Keratinocyte (primary cell): ENCODE measurements around the gene OR11L1. TPM values are rescaled to one million over a fixed set of nuclear protein-coding genes. Genes with fewer than 3 reads are reported as not detected.

Experiments used
- DNase-seq: peaks from one replicate; pipeline ENCODE4 v3.0.0-alpha.2; 2011; ENCODE audit warnings: low read depth, missing footprints, low spot score
- FAIRE-seq: peaks from 2 replicates; lab custom pipeline; 2011; peaks lifted over from hg19 to GRCh38; lab: Jason Lieb, UNC
- H2AFZ ChIP-seq: 2 replicates; pipeline ENCODE4 v1.6.0; 2012; ENCODE audit warnings: low read length, control low read depth, inconsistent platforms; ENCODE audit not compliant: control insufficient read depth
- H3K27ac ChIP-seq: 2 replicates; pipeline ENCODE4 v1.5.1; 2011; ENCODE audit warnings: low read length; ENCODE audit not compliant: control insufficient read depth, insufficient read depth
- H3K27me3 ChIP-seq: 3 replicates; pipeline ENCODE4 v1.6.0; 2011; ENCODE audit warnings: low read length; ENCODE audit not compliant: control insufficient read depth, insufficient read depth; ENCODE audit errors: extremely low read depth
- H3K36me3 ChIP-seq, 2 experiments: 2 replicates in 1 of 2; 3 replicates in 1 of 2; pipeline ENCODE4 v1.5.1; 2011; ENCODE audit warnings: low read length in 2 of 2, mild to moderate bottlenecking in 1 of 2; ENCODE audit not compliant: control insufficient read depth in 2 of 2, insufficient read depth in 2 of 2; ENCODE audit errors: extremely low read depth in 1 of 2
- H3K4me1 ChIP-seq: 3 replicates; pipeline ENCODE4 v1.5.1; 2011; ENCODE audit warnings: low read length; ENCODE audit not compliant: control insufficient read depth, insufficient read depth; ENCODE audit errors: extremely low read depth
- H3K4me2 ChIP-seq: 3 replicates; pipeline ENCODE4 v1.6.0; 2011; ENCODE audit warnings: low read depth, low read length; ENCODE audit not compliant: control insufficient read depth, insufficient read depth; ENCODE audit errors: extremely low read depth
- H3K4me3 ChIP-seq, 3 experiments: fragments of 200-600 bp in 1 of 3; sonication (generic) in 1 of 3; 2 replicates in 2 of 3; 3 replicates in 1 of 3; pipeline ENCODE4 v1.5.1; 2011 to 2016; ENCODE audit warnings: low read length in 3 of 3, mild to moderate bottlenecking in 3 of 3, control low read depth in 2 of 3, inconsistent platforms in 1 of 3, low read depth in 1 of 3, mixed read lengths in 1 of 3, mixed run types in 1 of 3, moderate library complexity in 1 of 3; ENCODE audit not compliant: control insufficient read depth in 2 of 3, insufficient read depth in 2 of 3; ENCODE audit errors: extremely low read depth in 1 of 3
- H3K79me2 ChIP-seq: 2 replicates; pipeline ENCODE4 v1.6.0; 2012; ENCODE audit warnings: low read length; ENCODE audit not compliant: control insufficient read depth, insufficient read depth
- H3K9ac ChIP-seq: 3 replicates; pipeline ENCODE4 v1.6.0; 2011; ENCODE audit warnings: low read length; ENCODE audit not compliant: control insufficient read depth, insufficient read depth; ENCODE audit errors: extremely low read depth
- H3K9me1 ChIP-seq: 3 replicates; pipeline ENCODE4 v1.6.0; 2011; ENCODE audit warnings: low read length; ENCODE audit not compliant: control insufficient read depth, insufficient read depth; ENCODE audit errors: extremely low read depth
- H3K9me3 ChIP-seq: 2 replicates; pipeline ENCODE4 v1.5.1; 2012; ENCODE audit warnings: low read depth, low read length; ENCODE audit not compliant: control insufficient read depth
- H4K20me1 ChIP-seq: 3 replicates; pipeline ENCODE4 v1.6.0; 2011; ENCODE audit warnings: low read length; ENCODE audit not compliant: control insufficient read depth, insufficient read depth; ENCODE audit errors: extremely low read depth
- CTCF ChIP-seq, 3 experiments: IDR thresholded peaks in 1 of 3; conservative IDR thresholded peaks in 1 of 3; optimal IDR thresholded peaks in 1 of 3; 2 replicates in 2 of 3; 3 replicates in 1 of 3; pipeline versions ENCODE3 to v1.5.1; 2011; ENCODE audit warnings: low read length in 3 of 3, mild to moderate bottlenecking in 3 of 3, moderate library complexity in 2 of 3, control low read depth in 1 of 3, inconsistent platforms in 1 of 3; ENCODE audit not compliant: insufficient read depth in 2 of 3; ENCODE audit errors: extremely low read depth in 1 of 3
- EZH2 ChIP-seq: IDR thresholded peaks from one replicate; pipeline ENCODE4 v1.6.1; 2012; ENCODE audit warnings: inconsistent platforms, mild to moderate bottlenecking, low read length, moderate library complexity
- dilution Hi-C: fragments of 300-500 bp; cut with MboI; formaldehyde crosslinking; loops from one replicate; pipeline ENCODE4 v1.7.0; 2020; ENCODE audit warnings: low sequenced_read_pairs; ENCODE audit not compliant: extremely low pct_ligation_motif_present
- polyA plus RNA-seq, 5 experiments: library from polyadenylated mRNA; depleted of rRNA in 3 of 5; stranded (reverse) in 3 of 5; stranded (forward) in 1 of 5; unstranded in 1 of 5; fragments of >200 nt; gene quantifications; 1 replicate in 1 of 5; 2 replicates in 3 of 5; 3 replicates in 1 of 5; pipeline versions ENCODE4 v1.2.1 to v1.2.3, GENCODE V29; 2011 to 2012; ENCODE audit warnings: missing spikeins in 2 of 5, low read depth in 1 of 5, low replicate concordance in 1 of 5

Gene OR11L1
- polyA plus RNA-seq, 1 donor (not counting 4 experiments of a cell fraction or from before 2014, with no cell fraction given) = not detected

GRCh38 chr1:247822060-247822459 lies 19.6 kb downstream of the OR11L1 start:
- Histone ChIP-seq H3K79me2 (no peaks in the 10 kb centered on the region), H3K9me1 (no peaks in the 10 kb centered on the region), H3K27me3 (no peaks in the 10 kb centered on the region), H3K4me3 (no peak overlapping the region), H3K4me1 (no peaks in the 10 kb centered on the region), H2AFZ (no peak overlapping the region), H3K9ac (no peak overlapping the region), H3K36me3 (no peaks in the 10 kb centered on the region), H3K27ac (no peak overlapping the region), H3K4me2 (no peak overlapping the region), H3K9me3 (no peaks in the 10 kb centered on the region), H4K20me1 (no peaks in the 10 kb centered on the region)
- no peak for DNase-seq
- FAIRE-seq = no peak
- dilution Hi-C loops = no loop called here
- TF ChIP-seq EZH2 = no peak
- no peak for TF ChIP-seq CTCF (optimal IDR thresholded peaks at IDR 0.05 in 1 of 3, IDR thresholded peaks at IDR 0.05 in 1 of 3, conservative IDR thresholded peaks at IDR 0.05 in 1 of 3; ENCODE audit: extremely low read depth in 1 of 3, insufficient read depth in 2 of 3, low read length in 3 of 3)

GRCh38 chr1:247812637-247813036 lies 29.1 kb downstream of the OR11L1 start:
- no peak for FAIRE-seq
- dilution Hi-C loops = no loop called here

More at GRCh38 chr1:247812637-247813036, 29.1 kb downstream of the OR11L1 start:
- no peaks in the 10 kb centered on the region for H3K9me1 ChIP-seq
- H3K4me1 ChIP-seq = no peaks in the 10 kb centered on the region
- no peaks in the 10 kb centered on the region for H3K36me3 ChIP-seq
- no peak overlapping the region for H3K9ac ChIP-seq
- H3K4me3 ChIP-seq = no peak overlapping the region
- no peaks in the 10 kb centered on the region for H3K79me2 ChIP-seq
- H3K4me2 ChIP-seq = no peak overlapping the region
- no peaks in the 10 kb centered on the region for H3K9me3 ChIP-seq
- TF ChIP-seq EZH2 = no peak
- TF ChIP-seq CTCF (optimal IDR thresholded peaks at IDR 0.05 in 1 of 3, IDR thresholded peaks at IDR 0.05 in 1 of 3, conservative IDR thresholded peaks at IDR 0.05 in 1 of 3; ENCODE audit: extremely low read depth in 1 of 3, insufficient read depth in 2 of 3, low read length in 3 of 3) = no peak
- no peak for DNase-seq
- H3K27me3 ChIP-seq = no peaks in the 10 kb centered on the region
- H4K20me1 ChIP-seq = no peaks in the 10 kb centered on the region
- H3K27ac ChIP-seq = no peak overlapping the region
- H2AFZ ChIP-seq = no peak overlapping the region
